Right renal cortex interstitium (tissue), 3 donors: ENCODE results near the gene PRPF40A. TPM values are rescaled to one million over a fixed set of nuclear protein-coding genes. Genes with fewer than 3 reads are reported as not detected.

Experiments
- DNase-seq, 3 donors: peaks; one replicate each; pipeline ENCODE4 v3.0.0-alpha.2; 2013; ENCODE audit warnings: low read depth in 3 of 3, low spot score in 2 of 3
- polyA plus RNA-seq, 3 donors: library from polyadenylated mRNA; unstranded; fragments of 120-200 nt; gene quantifications; one replicate each; pipeline ENCODE4 v1.2.1, GENCODE V29; 2013; ENCODE audit not compliant: insufficient read length in 3 of 3

The PRPF40A gene
- polyA plus RNA-seq, 3 donors = 144 to 164 (median 148) TPM

- DNase-seq = peak; percentile 88 to 92 (median 89)
These were observed 1.0 kb upstream of the PRPF40A start, which contains the start of gene ARL6IP6 for GRCh38 chr2:152718076-152718908. ARL6IP6 (plus strand) TSS chr2:152718620; CDS start chr2:152718625, 5 bp downstream.

- DNase-seq = peak; percentile 30 to 65 (median 32)
These were observed 445 bp downstream of the PRPF40A start for GRCh38 chr2:152716805-152717227.

GRCh38 chr2:152715854-152716428 is 1.3 kb downstream of the PRPF40A start:
- DNase-seq = no peak

GRCh38 chr2:152715112-152715511 is 2.1 kb downstream of the PRPF40A start:
- no peak for DNase-seq

GRCh38 chr2:152710713-152711112 is 6.5 kb downstream of the PRPF40A start:
- no peak for DNase-seq

GRCh38 chr2:152708742-152709141 is 8.5 kb downstream of the PRPF40A start:
- DNase-seq = no peak

GRCh38 chr2:152706477-152707021 is 10.7 kb downstream of the PRPF40A start:
- DNase-seq = no peak

- DNase-seq = no peak
These were observed 16.1 kb downstream of the PRPF40A start for GRCh38 chr2:152701198-152701597.

GRCh38 chr2:152696476-152696875 is 20.8 kb downstream of the PRPF40A start:
- DNase-seq = no peak

- no peak for DNase-seq
These were observed 21.5 kb downstream of the PRPF40A start for GRCh38 chr2:152695763-152696162.

GRCh38 chr2:152694161-152694661 is 23.1 kb downstream of the PRPF40A start:
- no peak for DNase-seq

- no peak for DNase-seq
These were observed 24.2 kb downstream of the PRPF40A start for GRCh38 chr2:152693033-152693432.

- DNase-seq = no peak
These were observed 30.9 kb downstream of the PRPF40A start for GRCh38 chr2:152686321-152686720.

GRCh38 chr2:152683400-152683799 is 33.9 kb downstream of the PRPF40A start:
- DNase-seq = no peak

GRCh38 chr2:152682663-152683062 is 34.6 kb downstream of the PRPF40A start:
- DNase-seq = no peak

GRCh38 chr2:152678808-152679207 is 38.5 kb downstream of the PRPF40A start:
- no peak for DNase-seq

- DNase-seq = no peak
These were observed 40.8 kb downstream of the PRPF40A start for GRCh38 chr2:152676461-152676860.

- DNase-seq = no peak
These were observed 42.9 kb downstream of the PRPF40A start for GRCh38 chr2:152674334-152674733.

GRCh38 chr2:152664725-152665124 is 52.5 kb downstream of the PRPF40A start:
- DNase-seq = no peak

- DNase-seq = no peak
These were observed 56.2 kb downstream of the PRPF40A start for GRCh38 chr2:152661076-152661475.

GRCh38 chr2:152658221-152658620 is 59.0 kb downstream of the PRPF40A start:
- no peak for DNase-seq

GRCh38 chr2:152657043-152657442 is 60.2 kb downstream of the PRPF40A start:
- DNase-seq = no peak
